GM19452 (cell line): ENCODE data around the gene CDK5RAP2.

Source experiments
- ATAC-seq: cut with Tn5 transposase; IDR thresholded peaks from one replicate; pipeline ENCODE4 v1.9.1; 2021; ENCODE audit not compliant: unreplicated experiment

Gene CDK5RAP2

DNA sequence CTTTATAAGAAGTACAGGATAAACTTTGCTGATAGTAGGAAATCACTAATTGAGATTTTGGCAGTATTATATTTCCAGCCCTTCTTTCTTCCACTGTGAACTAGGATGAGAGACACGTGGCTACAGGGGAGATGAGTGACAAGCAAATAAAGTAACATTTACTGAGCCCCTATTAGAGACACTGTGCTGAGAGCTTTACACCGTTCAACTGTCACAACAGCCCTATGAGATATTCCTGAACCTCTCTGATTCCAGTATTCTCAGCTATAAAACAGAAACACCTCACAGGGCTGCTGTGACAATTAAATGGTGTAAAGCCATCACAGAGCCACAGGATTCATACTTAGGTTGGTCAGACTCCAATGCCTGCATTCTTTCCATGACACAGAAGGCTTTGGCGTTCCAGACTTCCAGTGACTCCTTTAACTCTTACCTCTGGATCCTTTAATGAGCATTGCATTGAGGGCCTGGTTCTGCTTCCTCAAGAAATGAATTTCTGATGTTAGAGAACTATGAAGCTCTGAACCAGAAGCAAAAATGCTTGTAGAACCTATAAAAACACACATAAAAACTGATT, 169.0 kb downstream of the CDK5RAP2 start:
- no peak for ATAC-seq

DNA sequence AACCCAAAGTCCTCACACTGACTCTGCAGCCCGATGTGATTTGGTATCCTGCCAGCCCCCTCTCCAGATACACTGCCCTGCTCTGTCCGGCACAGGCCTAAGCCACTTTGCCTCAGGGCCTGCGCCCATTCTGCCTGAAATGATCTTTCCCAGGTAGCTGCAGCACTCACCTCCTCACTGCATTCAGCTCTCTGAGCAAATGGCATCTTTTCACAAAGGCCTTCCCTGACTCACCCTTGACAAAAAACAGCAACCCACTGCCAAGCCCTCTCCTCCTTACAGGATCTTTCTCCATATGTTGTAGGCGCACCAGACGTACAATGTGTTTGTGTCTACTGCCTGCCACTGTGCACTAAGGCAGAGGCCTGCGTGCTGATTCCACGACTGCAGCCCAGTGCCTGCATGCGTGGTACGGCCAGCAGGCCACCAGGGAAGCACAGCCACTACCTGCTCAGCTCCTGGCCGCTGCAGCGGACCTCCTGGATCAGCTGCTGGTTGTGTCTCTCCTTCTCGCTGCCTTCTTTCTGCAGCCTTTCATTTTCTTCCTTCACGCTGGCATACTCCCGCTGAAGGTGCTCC, 171.2 kb downstream of the CDK5RAP2 start:
- no peak for ATAC-seq

DNA sequence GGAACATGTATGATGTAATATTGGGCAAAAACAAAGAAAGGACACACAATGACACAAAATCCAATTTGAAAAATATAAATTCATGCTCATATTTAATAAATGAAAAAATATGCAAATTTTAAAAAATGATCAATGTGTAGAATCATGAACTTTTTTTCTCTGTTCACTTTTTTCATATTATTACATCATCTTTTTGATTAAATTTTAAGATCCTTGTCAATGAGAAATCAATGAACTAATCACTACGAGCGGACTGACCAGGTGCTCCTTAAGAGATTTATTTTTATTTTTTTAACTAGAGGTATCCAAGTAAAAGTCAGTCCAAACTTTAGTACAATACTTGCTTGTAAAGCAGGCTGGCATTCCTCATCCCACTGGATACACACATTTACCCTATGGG, 174.1 kb downstream of the CDK5RAP2 start:
- no peak for ATAC-seq

DNA sequence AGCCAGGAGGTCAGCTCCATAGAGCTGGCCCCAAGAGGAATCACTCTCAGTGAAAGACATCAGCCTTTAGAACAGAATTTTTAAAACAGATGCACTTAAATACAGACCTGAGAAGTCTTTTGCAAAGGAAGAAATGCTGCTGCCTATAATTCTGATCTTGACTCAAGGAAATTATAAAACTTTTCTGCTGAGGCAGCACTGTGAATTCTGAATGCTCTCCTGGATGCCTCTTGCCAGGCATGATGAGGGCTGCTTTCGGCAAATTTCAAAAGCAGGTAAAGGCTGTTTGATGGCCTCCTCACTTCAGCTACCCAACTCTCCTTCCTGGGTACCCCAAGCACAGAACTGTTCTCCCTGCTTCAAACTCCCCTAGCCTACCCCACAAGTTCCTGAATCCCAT, 174.8 kb downstream of the CDK5RAP2 start:
- no peak for ATAC-seq

DNA sequence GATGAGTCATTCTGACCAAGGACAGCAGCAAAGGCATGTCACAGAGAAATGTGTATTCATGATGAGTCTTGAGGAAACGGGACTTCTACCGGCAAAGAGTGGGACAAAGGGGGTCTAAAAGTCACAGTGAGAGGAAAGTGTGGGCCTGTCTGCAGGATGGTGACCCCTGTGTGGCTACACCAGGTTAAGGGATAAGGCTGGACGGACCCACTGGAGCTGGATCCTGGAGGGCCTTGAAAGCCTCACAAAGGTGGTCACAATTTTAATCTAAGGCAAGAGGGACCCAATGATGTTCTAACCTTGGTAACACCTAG, 176.5 kb downstream of the CDK5RAP2 start:
- ATAC-seq, result no peak

DNA sequence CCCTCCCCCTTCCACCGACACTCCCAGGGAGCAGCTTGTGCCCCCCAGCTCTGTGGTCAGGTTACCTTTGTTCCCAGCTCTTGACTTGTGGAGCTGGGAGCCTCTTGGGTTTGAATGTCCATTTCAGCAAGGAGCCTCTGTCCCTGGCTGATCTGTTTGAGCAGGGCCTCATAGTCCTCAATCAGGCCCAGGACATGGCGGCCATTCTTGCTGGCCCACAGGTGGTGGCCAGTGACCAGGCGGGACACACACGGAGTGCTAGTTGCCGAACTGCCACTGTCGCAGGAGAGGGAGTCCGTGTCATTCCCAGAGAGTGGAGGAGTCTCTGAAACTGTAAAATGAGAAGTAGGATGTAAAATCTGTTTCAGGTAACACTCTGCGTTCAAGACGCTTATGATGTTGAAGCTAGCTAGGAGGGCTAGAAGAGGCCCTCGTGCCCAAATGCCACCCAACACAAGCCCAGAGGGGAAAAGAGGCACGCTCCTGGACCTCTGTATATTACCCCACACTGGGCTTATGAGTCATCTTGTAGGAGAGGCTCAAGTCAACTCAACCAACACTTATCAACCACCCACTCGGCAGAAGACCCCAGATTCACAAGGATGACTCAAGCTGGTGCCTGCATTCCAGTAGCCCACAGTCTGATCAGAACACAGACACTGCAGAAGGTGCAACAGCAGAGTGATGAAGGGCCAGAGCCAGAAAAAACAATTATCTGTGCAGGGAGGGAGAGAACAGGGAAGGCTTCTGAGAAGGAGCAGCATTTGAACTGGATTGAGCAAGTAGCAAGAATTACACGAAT, 177.0 kb downstream of the CDK5RAP2 start:
- ATAC-seq, result no peak

DNA sequence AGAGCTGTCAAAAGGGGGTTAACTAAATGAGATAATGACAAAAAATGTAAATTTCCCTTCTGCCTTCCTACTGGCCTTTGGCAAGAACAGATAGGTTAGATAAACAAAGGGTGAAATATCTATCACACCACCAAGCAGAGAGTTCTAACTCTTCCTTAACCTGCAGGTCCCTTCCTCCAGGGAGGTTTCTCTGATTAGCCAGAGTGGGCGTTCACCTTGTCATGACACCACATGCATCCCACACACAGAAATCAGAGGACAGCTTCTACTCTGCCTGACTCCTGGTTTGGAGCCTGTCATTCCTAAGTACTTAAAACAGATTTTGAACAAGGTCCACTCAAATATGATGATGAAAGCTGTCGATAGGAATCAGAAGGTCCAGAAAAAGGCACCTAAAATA, 180.0 kb downstream of the CDK5RAP2 start:
- ATAC-seq, result no peak

DNA sequence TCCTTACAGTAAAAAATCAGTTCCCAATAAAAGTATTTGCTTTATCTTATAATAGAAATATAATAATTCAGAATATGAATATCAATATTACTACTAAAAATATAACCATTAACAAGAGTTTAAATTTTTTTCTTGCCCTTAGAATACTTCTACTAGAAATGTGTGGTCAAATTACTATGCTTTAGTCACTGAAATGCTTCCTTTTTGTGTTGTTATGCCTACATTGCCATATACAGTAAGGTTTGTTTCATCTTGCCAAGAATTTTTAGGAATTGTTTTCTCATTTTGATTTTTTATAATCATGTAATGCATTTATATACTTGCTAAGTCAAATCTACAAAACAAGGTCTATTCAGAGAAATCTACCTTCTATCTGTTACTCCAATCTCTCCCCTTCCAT, 181.7 kb downstream of the CDK5RAP2 start:
- ATAC-seq, result no peak

DNA sequence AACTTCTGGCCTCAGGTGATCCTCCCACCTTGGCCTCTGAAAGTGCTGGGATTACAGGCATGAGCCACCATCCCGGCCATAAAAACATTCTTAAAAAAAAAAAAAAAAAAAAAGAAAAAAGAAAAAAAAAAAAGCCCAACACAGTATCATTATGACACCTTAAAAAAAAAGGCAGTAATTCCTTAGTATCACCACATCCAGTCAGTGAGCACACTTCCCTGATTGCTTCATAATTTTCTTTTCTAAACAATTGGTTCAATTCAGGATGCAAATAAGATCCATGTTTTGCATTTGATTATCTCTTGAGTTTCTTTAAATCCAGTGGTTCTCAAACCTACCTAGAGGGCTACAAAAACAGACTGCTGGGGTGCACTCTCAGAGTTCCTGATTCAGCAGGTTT, 182.5 kb downstream of the CDK5RAP2 start:
- no peak for ATAC-seq

DNA sequence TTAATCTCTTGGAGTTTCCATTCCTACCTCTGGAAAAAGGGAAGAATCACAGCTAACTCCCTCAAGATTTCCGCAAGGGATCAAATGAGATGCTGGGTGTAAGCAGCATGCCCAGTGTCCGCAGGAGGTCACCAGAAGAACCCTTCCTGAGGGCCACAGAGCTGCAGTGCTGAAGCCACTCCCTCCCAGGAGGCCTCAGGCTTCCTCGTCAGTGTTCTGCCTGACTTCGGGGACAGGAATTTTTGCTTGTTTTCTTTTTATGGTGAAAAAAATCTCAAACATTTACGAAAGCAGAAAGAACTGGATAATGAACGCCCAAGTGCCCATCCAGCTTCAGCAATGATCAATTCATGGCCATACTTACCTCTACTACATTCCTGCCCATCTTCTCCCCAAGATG, 183.0 kb downstream of the CDK5RAP2 start:
- ATAC-seq, result no peak

DNA sequence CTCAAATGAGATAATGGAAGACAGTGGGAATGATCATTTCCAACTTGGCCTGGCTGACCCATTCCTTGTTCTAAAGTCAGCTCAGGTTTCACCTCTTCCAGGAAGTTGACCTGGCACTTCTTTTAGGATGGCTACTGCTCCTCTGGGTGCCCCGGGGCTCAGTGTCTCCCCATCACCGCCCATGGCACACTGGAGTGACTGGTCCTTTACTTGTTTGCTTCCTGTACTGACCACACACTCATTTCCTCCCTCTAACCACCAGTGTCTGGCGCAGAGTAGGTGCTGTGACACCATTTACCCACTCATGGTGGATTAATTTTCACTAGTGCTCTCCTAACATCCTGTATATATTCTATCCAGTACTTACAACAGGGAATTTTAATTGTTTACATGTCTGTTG, 183.5 kb downstream of the CDK5RAP2 start:
- ATAC-seq, result no peak

DNA sequence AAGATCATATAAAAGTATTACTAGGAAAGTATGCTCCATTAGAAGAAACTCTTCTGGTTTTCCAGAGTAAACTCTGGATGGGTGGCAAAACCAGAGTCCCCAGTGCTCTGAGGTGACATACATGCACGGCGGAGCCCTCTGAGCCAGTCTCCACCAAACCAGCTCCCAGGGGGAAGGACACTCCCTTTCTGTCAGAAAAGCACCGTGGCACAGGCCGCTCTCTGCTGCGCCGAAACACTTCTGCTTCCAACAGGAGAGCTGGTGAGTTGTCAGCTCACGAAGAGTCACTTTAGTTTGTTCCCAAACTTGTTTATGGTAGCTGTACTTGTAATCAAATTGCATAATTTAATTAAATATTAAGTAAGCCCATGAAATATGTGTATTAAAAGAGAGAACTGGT, 184.6 kb downstream of the CDK5RAP2 start:
- no peak for ATAC-seq

DNA sequence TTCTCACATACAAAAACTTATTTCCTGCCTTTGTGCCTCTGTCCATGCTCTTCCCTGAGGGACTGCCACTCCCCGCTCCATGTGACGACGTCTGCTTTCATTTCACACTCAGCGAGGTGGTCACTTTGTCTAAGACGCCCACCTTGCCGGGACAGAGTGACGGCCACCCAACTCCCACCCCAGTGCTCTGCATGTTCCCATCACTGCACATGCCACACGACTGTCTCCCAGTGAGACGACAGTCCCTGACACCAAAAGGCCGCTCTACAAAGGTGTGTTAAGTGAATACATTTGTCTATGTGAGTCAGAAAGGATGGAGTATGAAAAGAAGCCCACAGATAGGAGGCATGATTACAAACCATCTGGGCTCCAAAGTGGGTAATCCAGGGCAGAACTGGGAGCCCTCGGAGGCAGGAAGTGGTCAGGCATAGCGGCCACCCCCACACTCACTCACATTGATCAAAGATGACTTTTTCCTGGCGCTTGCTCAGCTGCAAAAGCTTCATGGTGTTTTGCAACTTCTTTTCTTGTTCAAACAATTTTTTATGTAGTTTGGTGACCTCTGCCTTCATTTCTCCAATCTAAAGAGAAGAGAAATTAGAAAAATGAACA, 185.8 kb downstream of the CDK5RAP2 start:
- ATAC-seq, result no peak

DNA sequence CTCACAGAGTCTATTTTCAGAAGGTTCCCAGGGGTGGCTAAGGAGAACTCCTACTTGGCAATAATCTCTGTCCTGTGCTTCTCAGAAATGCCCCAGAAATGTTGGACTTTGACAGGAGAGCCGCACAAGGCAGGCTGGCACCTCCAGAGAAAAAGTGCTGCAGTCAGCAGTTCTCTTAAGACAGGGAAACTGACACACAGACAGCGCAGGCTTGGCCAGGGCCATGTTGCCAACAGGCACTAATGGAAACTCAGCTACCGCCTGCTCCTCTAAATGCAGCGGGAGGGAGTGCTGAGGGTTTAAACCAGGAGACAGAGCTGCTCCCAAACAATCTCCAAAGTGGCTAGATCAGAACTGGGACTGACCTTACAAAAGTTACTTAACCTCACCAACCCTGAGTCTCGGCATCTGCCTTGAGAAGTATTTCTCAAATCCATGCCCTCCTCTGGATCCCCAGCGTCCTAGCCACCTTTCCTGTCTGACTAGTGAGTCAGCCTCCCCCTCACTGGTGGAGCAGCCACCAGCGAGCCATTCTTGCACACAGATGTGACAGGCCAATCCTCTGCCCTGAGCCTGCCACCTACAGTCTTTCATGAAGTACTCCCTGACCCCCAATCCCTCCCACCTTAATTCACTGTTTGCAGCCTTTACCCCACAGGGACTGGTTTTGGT, 186.4 kb downstream of the CDK5RAP2 start:
- no peak for ATAC-seq

DNA sequence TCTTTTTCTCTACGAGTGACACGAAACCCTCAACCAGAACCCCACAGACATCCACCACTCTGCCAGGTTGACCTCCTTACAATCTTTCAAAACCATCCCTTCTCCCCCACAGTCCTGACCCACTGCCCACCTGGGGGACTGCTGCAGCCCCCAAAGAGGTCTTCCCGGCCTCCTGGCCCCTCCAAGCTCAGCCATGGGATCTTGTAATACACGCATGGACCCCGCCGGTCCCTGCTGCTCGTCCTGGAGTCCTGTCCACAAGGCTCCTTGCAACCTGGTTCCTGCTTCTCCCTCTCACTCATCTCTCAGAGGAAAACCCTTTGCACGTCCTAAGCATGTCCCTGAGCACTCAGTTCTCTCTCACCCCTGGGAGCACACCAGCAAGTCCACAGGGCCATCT, 187.3 kb downstream of the CDK5RAP2 start:
- no peak for ATAC-seq

DNA sequence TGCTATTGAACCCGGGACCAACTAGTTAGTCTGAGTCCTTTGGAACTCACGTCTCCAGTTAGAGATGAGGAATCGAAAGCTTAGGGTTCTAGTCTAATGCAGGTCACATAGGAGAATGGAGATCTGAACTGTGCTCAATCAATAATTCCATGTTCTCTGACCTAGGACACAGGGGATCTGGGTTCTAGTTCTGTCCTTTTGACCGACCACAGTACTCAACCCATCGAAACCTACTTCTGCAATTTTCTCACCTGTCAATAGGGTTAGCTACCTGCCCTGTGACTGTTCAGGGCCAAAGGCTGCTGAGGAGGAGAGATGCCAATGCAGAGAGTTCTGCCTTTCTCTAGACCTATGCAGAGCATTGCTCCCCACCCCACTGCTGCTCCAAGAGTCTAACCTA, 187.7 kb downstream of the CDK5RAP2 start:
- ATAC-seq, result no peak

DNA sequence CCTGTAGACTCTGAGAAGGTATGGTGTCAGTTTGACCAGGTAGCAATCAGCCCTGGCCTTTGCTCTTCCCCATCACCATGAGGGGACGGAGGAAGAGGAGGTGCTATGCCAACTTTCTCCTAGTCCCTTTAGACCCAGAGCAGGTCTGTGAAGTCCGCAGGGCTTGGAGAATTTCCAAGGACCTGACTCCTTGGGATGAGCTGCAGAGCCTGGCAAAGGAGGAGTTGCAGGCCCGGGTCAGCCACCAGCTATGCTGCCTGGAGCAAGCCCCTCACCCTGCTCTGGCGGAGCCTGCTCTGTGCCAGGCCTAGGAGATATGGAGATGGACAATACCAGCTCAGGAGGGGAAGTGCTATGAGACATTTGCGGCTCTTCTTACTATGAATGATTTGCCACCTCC, 188.3 kb downstream of the CDK5RAP2 start:
- ATAC-seq, result no peak

DNA sequence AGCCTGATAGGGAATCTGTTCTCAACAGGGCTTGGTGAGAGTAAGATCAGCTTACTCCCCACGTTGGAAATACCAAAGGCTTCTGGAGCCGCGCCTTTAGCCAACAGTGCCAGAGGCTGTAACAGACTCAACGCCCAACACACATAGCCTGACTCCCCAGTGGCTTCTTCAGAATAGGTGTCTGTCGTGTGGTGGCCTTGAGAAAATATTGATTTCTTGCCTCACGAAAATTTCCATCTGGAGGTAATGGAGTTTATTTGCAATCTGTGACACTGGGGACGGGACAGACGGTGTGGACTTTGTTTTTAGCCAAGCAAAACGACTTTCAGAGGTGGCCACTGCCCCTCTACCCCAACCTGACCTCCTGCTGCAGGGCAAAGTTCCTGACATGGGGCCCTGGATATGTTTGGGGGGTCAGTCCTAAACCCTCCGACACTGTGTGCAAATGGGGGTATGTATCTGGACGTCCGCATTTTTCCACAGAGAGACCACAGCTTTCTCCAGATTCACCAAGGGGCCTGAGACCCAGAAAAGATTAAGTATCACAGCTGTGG, 189.3 kb downstream of the CDK5RAP2 start:
- ATAC-seq, result no peak

DNA sequence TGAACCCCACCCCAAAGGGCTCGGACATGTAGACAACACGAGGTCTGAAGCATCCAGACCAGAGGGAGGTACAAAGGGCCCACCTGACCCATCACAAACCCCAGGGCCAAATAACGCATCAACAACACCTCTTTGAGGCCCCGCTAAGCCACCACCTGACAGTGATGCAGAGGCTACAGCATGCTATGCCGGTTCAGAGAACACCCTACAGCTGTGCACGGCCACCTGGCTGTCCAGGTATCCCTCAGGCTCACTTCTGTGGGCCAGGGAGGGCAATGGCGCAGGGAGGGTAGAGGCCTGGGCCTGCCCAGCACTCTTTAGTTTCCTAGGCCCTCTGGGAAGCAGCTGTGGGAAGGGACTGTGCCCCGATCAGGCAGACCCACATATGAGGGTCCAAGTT, 190.1 kb downstream of the CDK5RAP2 start:
- ATAC-seq, result no peak

DNA sequence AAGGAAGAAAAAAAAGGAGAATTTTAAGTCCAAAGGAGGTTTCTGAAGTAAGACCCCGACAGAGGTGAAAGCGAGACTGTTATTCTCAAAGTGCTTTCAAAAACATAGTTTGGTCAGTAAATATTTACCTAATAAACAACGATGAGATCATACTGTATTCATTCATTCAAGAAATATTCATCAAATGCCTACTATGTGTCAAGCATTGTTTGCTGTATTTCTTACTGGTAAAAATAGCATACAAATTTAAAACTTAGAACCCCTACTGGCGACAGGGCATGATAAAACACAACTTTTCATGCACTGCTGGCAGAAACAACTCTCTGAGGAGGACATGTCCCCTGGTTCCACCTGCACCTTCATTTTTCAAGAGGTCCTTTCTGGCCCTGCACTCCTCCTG, 190.7 kb downstream of the CDK5RAP2 start:
- ATAC-seq, result no peak
